Measurements from ENCODE around the gene CORO2B.

Gene CORO2B

GRCh38 chr15:68684476-68684875 is 105.7 kb downstream of the CORO2B start:
- H3K9me3 Mint-ChIP-seq, result no peaks in the 10 kb centered on the region
- no peak overlapping the region for H3K4me3 Mint-ChIP-seq
- H3K27me3 Mint-ChIP-seq (ENCODE audit: low read depth, poor library complexity), result peaks cover 11% of the 10 kb centered on the region
- DNase-seq, result no peak
- H3K36me3 Mint-ChIP-seq (ENCODE audit: low read depth), result no peaks in the 10 kb centered on the region
- TF ChIP-seq CTCF (IDR thresholded peaks at IDR 0.05), result no peak
- no peak overlapping the region for H3K27ac Mint-ChIP-seq
- H3K4me1 Mint-ChIP-seq, result peaks cover 30% of the 10 kb centered on the region

- peaks cover 25% of the 10 kb centered on the region for H3K4me1 Mint-ChIP-seq
- DNase-seq, result no peak
- H3K27ac Mint-ChIP-seq, result no peak overlapping the region
- H3K27me3 Mint-ChIP-seq (ENCODE audit: low read depth, poor library complexity), result peaks cover 5% of the 10 kb centered on the region
- TF ChIP-seq CTCF (IDR thresholded peaks at IDR 0.05), result no peak
- no peak overlapping the region for H3K4me3 Mint-ChIP-seq
- H3K9me3 Mint-ChIP-seq, result no peaks in the 10 kb centered on the region
- H3K36me3 Mint-ChIP-seq (ENCODE audit: low read depth), result no peaks in the 10 kb centered on the region
These were observed 108.4 kb downstream of the CORO2B start for GRCh38 chr15:68687136-68687735.

- peaks cover 46% of the 10 kb centered on the region for H3K4me1 Mint-ChIP-seq
- H3K27ac Mint-ChIP-seq, result no peak overlapping the region
- no peak overlapping the region for H3K4me3 Mint-ChIP-seq
- no peaks in the 10 kb centered on the region for H3K36me3 Mint-ChIP-seq (ENCODE audit: low read depth)
- H3K9me3 Mint-ChIP-seq, result peaks cover 4% of the 10 kb centered on the region
- peaks cover 2% of the 10 kb centered on the region for H3K27me3 Mint-ChIP-seq (ENCODE audit: low read depth, poor library complexity)
- no peak for DNase-seq
- no peak for TF ChIP-seq CTCF (IDR thresholded peaks at IDR 0.05)
These were observed 112.9 kb downstream of the CORO2B start for GRCh38 chr15:68691705-68692104.

GRCh38 chr15:68693071-68693470 is 114.3 kb downstream of the CORO2B start:
- Mint-ChIP-seq H3K4me3 (no peak overlapping the region), H3K9me3 (peaks cover 10% of the 10 kb centered on the region), H3K36me3 (ENCODE audit: low read depth) (no peaks in the 10 kb centered on the region), H3K4me1 (peaks cover 35% of the 10 kb centered on the region), H3K27ac (no peak overlapping the region), H3K27me3 (ENCODE audit: low read depth, poor library complexity) (peaks cover 4% of the 10 kb centered on the region)
- DNase-seq, result no peak
- TF ChIP-seq CTCF (IDR thresholded peaks at IDR 0.05), result no peak

GRCh38 chr15:68694111-68694510 is 115.3 kb downstream of the CORO2B start:
- Mint-ChIP-seq H3K4me1 (peaks cover 34% of the 10 kb centered on the region), H3K9me3 (peaks cover 10% of the 10 kb centered on the region), H3K4me3 (no peak overlapping the region), H3K36me3 (ENCODE audit: low read depth) (no peaks in the 10 kb centered on the region), H3K27ac (no peak overlapping the region), H3K27me3 (ENCODE audit: low read depth, poor library complexity) (peaks cover 8% of the 10 kb centered on the region)
- DNase-seq, result no peak
- TF ChIP-seq CTCF (IDR thresholded peaks at IDR 0.05), result no peak

- H3K27me3 Mint-ChIP-seq (ENCODE audit: low read depth, poor library complexity), result peaks cover 8% of the 10 kb centered on the region
- no peak for TF ChIP-seq CTCF (IDR thresholded peaks at IDR 0.05)
- DNase-seq, result no peak
- peaks cover 43% of the 10 kb centered on the region for H3K4me1 Mint-ChIP-seq
- H3K4me3 Mint-ChIP-seq, result no peak overlapping the region
- no peak overlapping the region for H3K27ac Mint-ChIP-seq
- H3K9me3 Mint-ChIP-seq, result peaks cover 10% of the 10 kb centered on the region
- no peaks in the 10 kb centered on the region for H3K36me3 Mint-ChIP-seq (ENCODE audit: low read depth)
These were observed 116.3 kb downstream of the CORO2B start for GRCh38 chr15:68695061-68695595.
